Type B pancreatic cell (in vitro differentiated cells): Measurements from ENCODE around the gene KREMEN1. TPM values are rescaled to one million over a fixed set of nuclear protein-coding genes. Genes with fewer than 3 reads are reported as not detected.
"Not testable (repeated sequence)": the region's sequence is repeated elsewhere in the genome, so short reads cannot be mapped to it uniquely, and the experiment has no call there.

ENCODE experiments used
- DNase-seq: peaks from one replicate; pipeline ENCODE4 v3.0.0; 2021; ENCODE audit warnings: mixed read lengths; ENCODE audit not compliant: unreplicated experiment; ENCODE audit errors: extremely low spot score
- H3K27ac Mint-ChIP-seq: 2 replicates; pipeline ENCODE4 v1.8.0; 2021; ENCODE audit warnings: mild to moderate bottlenecking, mixed read lengths
- H3K27me3 Mint-ChIP-seq: 2 replicates; pipeline ENCODE4 v1.8.0; 2021; ENCODE audit warnings: mixed read lengths
- H3K36me3 Mint-ChIP-seq: 2 replicates; pipeline ENCODE4 v1.8.0; 2021; ENCODE audit warnings: mixed read lengths
- H3K4me1 Mint-ChIP-seq: one replicate; pipeline ENCODE4 v1.8.0; 2021; ENCODE audit warnings: mixed read lengths; ENCODE audit not compliant: unreplicated experiment
- H3K4me3 Mint-ChIP-seq: 2 replicates; pipeline ENCODE4 v1.8.0; 2021; ENCODE audit warnings: mild to moderate bottlenecking, mixed read lengths
- H3K9me3 Mint-ChIP-seq: 2 replicates; pipeline ENCODE4 v1.8.0; 2021; ENCODE audit warnings: mixed read lengths
- total RNA-seq: library from RNA; stranded (reverse); gene quantifications from 2 replicates; pipeline ENCODE4 v1.2.1, GENCODE V29; 2021; ENCODE audit warnings: low replicate concordance
- TF ChIP-seq, protein P1 (sequence below): fragments of 200-600 bp; sonication (generic); conservative IDR thresholded peaks from 2 replicates; pipeline ENCODE4 v1.5.0; 2021; ENCODE audit warnings: antibody characterized with exemption, mild to moderate bottlenecking

The KREMEN1 gene
- total RNA-seq, 1 donor from 2014 or later: 26.2 TPM

DNA sequence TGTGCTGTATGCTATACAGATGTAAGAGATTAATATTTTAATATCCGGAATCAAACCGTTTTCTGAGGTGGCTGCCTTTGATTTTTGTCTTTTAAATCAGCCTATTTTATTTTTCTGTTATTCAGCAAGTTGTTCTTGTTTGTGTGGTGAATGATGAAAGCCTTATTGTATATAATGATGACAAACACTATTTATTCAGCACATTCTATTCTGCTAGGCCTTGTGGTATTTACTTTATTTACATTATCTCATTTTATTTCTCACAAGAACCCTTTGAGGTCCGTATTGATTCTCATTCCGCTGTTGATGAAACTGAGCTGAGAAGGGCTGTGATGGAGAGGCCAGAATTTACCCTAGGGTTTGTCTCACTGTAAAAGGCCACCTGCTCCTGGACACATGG, 40.5 kb downstream of the KREMEN1 start:
- H3K4me1 Mint-ChIP-seq: peaks cover 26% of the 10 kb centered on the region
- no peak overlapping the region for H3K4me3 Mint-ChIP-seq
- TF ChIP-seq, protein P1, sequence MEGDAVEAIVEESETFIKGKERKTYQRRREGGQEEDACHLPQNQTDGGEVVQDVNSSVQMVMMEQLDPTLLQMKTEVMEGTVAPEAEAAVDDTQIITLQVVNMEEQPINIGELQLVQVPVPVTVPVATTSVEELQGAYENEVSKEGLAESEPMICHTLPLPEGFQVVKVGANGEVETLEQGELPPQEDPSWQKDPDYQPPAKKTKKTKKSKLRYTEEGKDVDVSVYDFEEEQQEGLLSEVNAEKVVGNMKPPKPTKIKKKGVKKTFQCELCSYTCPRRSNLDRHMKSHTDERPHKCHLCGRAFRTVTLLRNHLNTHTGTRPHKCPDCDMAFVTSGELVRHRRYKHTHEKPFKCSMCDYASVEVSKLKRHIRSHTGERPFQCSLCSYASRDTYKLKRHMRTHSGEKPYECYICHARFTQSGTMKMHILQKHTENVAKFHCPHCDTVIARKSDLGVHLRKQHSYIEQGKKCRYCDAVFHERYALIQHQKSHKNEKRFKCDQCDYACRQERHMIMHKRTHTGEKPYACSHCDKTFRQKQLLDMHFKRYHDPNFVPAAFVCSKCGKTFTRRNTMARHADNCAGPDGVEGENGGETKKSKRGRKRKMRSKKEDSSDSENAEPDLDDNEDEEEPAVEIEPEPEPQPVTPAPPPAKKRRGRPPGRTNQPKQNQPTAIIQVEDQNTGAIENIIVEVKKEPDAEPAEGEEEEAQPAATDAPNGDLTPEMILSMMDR: no peak
- no peak overlapping the region for H3K27ac Mint-ChIP-seq
- peaks cover 31% of the 10 kb centered on the region for H3K36me3 Mint-ChIP-seq
- no peaks in the 10 kb centered on the region for H3K27me3 Mint-ChIP-seq
- H3K9me3 Mint-ChIP-seq: peaks cover 6% of the 10 kb centered on the region
- no peak for DNase-seq

DNA sequence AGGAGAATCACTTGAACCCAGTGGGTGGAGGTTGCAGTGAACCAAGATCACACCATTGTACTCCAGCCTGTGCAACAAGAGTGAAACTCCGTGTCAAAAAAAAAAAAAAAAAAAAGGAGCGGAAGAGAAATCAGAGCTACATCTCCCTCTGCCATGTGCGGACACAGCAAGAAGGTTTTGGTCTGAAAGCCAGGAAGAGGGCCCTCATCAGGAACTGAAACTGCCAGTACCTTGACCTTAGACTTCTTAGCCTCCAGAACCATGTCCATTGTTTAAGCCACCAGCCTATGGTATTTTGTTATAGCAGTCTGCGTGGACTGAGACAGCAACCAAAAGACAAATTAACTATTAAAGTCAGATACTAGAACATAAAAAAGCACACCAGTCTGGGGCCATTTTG, 41.6 kb downstream of the KREMEN1 start:
- Mint-ChIP-seq H3K4me1 (peaks cover 22% of the 10 kb centered on the region), H3K9me3 (peaks cover 7% of the 10 kb centered on the region), H3K36me3 (peaks cover 31% of the 10 kb centered on the region), H3K27ac (no peak overlapping the region), H3K4me3 (no peak overlapping the region), H3K27me3 (no peaks in the 10 kb centered on the region)
- TF ChIP-seq, protein P1: no peak
- DNase-seq: no peak

DNA sequence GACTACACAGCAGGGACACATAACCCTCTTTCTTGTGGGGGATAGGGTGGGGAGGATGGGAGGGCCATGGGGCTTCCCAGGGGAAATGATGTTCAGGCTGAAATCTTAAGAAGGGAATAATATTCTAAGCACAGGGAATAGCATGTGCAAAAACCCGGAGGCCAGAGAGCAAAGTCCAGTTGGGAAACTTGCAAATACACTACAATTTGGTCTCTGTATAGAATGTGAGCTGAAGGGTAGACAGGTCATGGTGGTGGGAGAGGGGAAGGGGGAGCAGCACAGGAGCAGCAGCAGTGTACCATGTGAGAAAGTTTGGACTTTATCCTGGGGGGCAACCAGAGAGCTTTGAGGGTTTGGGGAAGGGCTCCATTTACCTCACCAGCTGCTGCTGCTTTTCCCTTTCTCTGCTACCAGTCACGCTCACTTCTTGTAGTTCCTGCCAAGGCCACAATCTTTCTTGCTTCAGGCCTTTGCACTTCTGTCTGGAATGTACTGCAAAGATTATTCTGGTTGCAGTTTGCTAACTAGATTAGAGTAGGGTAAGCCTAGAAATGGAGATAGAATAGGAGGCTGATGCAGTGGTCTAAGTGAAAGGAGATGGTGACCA, 43.0 kb downstream of the KREMEN1 start:
- no peak overlapping the region for H3K4me3 Mint-ChIP-seq
- TF ChIP-seq, protein P1: no peak
- H3K36me3 Mint-ChIP-seq: peaks cover 23% of the 10 kb centered on the region
- H3K9me3 Mint-ChIP-seq: peaks cover 7% of the 10 kb centered on the region
- H3K27me3 Mint-ChIP-seq: peaks cover 3% of the 10 kb centered on the region
- DNase-seq: no peak
- peaks cover 12% of the 10 kb centered on the region for H3K4me1 Mint-ChIP-seq
- H3K27ac Mint-ChIP-seq: no peak overlapping the region

DNA sequence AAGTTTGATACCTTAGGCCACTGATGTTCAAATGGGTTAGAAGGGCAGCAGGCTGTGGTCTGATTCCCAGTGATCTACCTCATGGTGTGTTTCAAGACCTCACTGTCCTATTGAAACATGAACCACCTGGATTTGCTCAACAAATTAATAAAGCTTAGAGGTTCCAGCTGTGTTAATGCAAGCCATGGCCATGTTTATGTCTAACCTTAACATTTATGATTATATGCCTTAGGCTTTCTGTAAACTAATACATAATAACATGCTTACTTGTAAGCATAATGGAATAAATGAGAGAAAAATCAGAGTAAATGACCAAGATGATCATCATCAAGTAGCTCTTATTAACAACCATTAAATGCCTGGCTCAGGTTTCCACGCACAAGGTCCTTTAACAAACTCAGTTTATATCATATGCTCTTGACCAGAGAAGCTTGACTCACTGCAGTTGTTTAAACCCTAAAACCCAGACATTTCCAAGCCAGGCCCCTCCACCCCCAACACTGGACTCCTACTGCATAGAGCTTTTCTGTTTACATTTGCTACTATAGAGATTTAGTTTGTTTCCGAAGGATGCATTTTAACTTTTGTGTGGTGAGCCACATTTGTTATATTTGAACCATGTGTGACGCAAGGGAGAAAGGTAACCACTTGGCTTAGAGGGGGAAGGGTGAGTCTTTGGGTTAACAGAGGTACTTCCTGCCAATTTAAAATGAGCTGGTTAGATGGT, 43.7 kb downstream of the KREMEN1 start:
- Mint-ChIP-seq H3K27ac (no peak overlapping the region), H3K9me3 (peaks cover 7% of the 10 kb centered on the region), H3K4me1 (peaks cover 12% of the 10 kb centered on the region), H3K27me3 (peaks cover 3% of the 10 kb centered on the region), H3K4me3 (no peak overlapping the region), H3K36me3 (peaks cover 23% of the 10 kb centered on the region)
- TF ChIP-seq, protein P1: no peak
- DNase-seq: no peak

DNA sequence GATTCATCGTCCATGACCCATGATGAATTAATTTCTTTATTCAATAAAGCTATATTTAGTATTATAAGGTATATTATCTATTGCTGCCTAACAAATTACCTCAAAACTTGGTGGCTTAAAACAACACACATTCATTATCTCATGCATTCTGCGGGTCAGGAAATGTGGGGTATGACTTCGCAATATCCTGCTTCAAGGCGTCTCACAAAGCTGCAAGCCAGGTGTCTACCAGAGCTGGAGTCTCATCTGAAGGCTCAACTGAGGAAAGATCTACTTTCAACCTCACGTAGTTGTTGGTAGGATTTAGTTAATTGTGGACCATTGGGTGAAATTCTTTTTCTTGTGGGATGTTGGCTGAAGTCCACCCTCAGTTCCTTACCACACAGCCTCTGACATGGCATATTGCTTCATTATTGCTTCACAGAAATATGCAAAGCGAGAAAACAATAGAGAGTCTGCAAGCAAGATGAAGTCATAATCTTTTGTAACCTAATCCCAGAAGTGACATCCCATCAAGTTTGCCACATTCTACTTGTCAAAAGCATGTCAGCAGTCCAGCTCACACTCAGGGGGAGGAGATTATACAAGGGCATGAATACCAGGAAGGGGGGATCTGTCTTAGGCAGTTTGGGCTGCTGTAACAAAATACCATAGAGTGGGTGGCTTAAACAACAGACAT, 45.1 kb downstream of the KREMEN1 start:
- no peak overlapping the region for H3K27ac Mint-ChIP-seq
- peaks cover 7% of the 10 kb centered on the region for H3K9me3 Mint-ChIP-seq
- H3K4me3 Mint-ChIP-seq: no peak overlapping the region
- peaks cover 29% of the 10 kb centered on the region for H3K36me3 Mint-ChIP-seq
- TF ChIP-seq, protein P1: no peak
- H3K27me3 Mint-ChIP-seq: peaks cover 3% of the 10 kb centered on the region
- peaks cover 12% of the 10 kb centered on the region for H3K4me1 Mint-ChIP-seq
- no peak for DNase-seq

DNA sequence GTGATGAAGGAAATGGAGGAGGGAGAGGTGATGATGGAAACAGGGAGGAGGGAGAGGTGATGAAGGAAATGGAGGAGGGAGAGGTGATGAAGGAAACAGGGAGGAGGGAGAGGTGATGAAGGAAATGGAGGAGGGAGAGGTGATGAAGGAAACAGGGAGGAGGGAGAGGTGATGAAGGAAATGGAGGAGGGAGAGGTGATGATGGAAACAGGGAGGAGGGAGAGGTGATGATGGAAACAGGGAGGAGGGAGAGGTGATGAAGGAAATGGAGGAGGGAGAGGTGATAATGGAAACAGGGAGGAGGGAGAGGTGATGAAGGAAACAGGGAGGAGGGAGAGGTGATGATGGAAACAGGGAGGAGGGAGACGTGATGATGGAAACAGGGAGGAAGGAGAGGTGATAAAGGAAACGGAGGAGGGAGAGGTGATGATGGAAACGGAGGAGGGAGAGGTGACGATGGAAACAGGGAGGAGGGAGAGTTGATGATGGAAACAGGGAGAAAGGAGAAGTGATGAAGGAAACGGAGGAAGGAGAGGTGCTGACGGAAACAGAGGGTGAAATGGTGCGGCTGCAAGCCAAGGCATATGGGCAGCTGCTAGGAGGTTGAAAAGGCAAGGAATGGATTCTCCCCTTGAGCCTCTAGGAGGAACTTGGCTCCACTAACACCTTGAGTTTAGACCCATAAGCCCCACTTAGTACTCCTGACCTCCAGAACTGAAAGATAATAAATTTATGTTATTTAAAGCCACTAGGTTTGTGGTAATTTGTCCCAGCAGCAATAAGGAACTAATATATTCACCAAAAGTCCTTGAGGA, 47.5 kb downstream of the KREMEN1 start:
- Mint-ChIP-seq H3K4me1 (peaks cover 12% of the 10 kb centered on the region), H3K36me3 (peaks cover 36% of the 10 kb centered on the region)
- DNase-seq, H3K4me3 Mint-ChIP-seq, H3K27ac Mint-ChIP-seq, H3K9me3 Mint-ChIP-seq, H3K27me3 Mint-ChIP-seq: not testable (repeated sequence)
